SKM-1 (cell line): ENCODE data around the gene RNASEH2A.
A peak's percentile ranks its signal among the peaks of the same experiment; 100 is the strongest.
"Not testable (repeated sequence)": the region's sequence is repeated elsewhere in the genome, so short reads cannot be mapped to it uniquely, and the experiment has no call there.

ENCODE experiments used
- DNase-seq: peaks from one replicate; lab custom pipeline; 2025; ENCODE audit not compliant: unreplicated experiment; lab: John Stamatoyannopoulos, UW

Gene RNASEH2A

DNA sequence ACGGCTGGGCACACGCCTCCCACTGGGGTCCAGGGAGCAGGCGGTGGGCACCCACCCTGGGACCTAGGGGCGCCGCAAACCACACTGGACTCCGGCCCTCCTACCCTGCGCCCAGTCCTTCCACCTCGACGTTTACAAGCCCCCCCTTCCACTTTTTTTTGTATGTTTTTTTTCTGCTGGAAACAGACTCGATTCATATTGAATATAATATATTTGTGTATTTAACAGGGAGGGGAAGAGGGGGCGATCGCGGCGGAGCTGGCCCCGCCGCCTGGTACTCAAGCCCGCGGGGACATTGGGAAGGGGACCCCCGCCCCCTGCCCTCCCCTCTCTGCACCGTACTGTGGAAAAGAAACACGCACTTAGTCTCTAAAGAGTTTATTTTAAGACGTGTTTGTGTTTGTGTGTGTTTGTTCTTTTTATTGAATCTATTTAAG lies 13.5 kb upstream of the RNASEH2A start:
- DNase-seq = no peak

DNA sequence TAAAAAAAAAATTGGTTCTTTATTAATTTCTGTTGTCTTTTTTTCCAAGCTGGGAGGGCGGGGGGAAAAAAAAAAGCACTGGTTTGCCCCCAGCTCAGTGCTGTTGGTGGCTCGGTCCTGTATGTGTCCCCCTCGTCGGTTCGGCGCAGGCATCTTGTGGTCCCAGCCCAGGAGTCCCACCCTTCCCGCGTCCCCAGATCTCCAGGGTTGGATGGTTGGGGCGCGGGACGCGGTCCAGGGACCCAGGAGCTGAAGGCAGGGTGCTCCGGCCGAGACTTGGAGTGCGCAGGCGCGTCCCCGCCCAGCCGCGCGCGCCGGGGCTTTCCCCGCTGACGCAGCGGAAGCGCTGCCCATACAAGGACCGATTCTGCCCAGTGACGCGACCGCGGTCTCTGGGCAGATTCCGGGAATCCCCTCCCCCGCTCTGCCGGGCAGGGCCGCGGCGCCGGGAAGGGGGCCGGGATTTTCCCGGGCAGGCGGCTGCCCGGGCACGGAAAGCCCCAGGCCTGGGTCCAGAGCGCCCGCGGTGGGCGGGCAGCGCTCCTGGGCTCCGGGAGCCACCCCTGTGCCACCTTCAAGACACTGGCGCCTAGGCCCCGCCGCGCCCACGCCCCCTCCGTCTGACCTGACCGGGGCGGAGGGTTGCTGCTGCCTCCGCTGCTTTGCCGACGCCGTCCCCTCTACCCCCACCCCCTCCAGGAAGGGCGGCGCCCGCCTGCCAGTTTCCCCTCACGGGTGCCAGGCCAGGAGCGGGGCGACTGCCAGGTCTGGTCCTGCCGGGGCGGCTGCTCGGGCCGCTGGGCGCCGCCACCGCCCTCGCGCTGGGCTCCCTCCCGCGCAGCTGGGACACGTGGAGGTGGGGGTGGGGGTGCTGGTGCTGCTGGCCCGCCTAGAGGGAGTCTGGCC lies 12.8 kb upstream of the RNASEH2A start:
- DNase-seq = peak; percentile 46

DNA sequence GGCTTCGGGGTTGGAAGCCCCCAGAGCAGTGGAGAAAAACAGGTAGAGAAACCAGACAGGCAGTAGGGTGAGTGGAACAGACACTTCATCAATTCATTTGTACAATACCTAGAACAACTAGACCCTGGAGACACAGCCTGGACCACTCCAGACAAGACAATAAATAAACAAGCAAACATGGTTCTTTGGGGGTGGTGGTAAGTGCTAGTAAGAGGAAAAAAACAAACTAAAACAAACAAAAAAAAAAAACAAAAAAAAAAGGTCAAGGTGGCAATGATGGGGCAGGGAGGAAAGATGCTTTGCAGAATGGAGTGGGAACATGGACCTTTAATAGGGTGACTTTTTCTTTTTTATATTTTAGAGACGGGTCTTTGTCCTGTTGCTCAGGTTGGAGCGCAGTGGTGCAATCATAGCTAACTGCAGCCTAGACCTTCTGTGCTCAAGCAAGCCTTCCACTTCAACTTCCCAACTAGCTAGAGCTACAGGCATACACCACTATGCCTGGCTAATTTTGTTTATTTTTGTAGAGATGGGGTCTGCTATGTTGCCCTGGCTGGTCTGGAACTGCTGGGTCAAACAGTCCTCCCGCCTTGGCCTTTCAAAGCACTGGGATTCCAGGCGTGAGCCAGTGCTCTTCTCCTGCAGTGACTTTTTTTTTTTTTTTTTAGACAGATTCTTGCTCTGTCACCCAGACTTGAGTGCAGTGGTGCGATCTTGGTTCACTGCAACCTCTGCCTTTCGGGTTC lies 12.0 kb upstream of the RNASEH2A start:
- no peak for DNase-seq

DNA sequence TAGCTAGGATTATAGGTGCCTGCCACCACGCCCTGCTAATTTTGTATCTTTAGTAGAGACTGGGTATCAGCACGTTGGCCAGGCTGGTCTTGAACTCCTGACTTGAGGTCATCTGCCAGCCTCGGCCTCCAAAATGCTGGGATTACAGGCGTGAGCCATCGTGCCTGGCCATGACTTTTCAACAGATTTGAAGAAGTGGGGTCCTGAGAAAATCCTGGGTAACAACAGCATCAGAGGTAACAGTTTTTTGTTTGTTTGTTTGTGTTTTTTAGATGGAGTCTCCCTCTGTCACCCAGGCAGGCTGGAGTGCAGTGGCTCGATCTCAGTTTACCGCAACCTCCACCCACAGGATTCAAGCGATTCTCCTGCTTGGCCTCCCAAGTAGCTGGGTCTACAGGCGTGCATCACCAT lies 11.4 kb upstream of the RNASEH2A start:
- no peak for DNase-seq

DNA sequence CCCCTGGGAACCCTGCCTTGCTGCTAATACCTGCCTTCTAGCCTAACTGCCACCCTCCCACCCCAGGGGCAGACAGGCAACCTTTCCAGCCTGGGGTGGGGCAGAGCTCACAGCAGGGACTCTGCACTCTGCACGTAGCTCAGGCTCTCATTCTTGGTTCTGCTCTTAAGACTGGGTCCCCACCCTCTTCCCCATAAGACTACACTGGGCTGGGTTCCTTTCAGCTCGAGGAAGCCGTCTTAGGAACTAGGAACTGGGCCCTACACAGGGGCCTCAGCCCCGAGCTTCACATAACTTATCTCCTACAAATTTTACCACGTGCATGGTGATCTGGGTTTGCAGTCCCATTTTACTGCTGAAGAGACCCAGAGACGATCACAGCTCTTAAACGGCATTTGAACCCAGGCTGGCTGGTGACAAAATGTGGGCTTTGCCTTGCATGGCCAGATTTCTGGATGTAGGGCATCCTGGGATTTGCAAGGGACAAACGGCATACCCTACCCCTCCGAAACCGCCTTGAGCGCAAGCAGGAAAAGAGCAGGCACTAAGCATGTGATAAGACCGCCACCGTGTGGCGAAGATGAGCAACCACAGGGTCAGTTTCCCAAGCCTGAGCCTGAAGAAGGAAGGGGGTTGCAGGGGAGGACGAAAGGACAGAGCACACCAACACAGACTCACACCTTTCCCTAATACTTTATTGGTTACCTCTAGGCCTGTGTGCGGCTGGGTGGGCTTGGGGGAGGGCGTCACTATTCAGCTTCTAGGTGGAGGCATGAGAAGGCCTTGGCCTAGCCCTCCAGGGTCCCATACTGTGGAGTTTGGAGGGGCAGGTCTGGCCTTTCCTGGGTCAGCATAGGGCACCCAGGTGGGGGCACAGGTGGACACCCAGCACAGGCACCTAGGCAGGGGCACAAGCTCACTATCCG lies 10.0 kb upstream of the RNASEH2A start:
- peak; percentile 55 for DNase-seq

DNA sequence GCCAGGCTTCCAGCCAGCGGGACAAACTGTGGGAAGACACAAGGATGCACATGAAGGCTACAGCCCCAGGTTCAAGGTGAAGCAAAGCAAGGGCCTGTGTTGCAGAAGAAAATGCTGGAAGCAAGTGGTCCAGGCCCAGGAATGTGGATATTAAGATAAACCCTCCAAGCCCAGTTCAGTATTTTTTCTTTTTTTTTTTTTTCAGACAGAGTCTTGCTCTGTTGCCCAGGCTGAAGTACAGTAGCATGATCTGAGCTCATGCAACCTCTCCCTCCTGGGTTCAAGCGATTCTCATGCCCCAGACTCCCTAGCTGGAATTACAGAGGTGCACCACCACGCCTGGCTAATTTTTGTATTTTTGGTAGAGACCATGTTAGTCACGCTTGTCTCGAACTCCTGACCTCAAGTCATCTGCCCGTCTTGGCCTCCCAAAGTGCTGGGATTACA lies 9.2 kb upstream of the RNASEH2A start:
- no peak for DNase-seq

DNA sequence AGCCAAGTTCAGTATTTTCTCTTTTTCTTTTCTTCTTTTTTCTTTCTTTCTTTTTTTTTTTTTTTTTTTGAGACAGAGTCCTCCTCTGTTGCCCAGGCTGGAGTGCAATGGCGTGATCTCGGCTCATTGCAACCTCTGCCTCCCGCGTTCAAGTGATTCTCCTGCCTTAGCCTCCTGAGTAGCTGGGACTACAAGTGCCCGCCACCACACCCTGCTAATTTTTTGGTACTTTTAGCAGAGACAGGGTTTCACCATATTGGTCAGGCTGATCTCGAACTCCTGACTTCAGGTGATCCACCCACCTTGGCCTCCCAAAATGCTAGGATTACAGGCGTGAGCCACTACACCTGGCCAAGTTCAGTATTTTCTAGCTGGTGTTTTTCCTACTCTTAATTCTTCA lies 8.8 kb upstream of the RNASEH2A start:
- not testable (repeated sequence) for DNase-seq

DNA sequence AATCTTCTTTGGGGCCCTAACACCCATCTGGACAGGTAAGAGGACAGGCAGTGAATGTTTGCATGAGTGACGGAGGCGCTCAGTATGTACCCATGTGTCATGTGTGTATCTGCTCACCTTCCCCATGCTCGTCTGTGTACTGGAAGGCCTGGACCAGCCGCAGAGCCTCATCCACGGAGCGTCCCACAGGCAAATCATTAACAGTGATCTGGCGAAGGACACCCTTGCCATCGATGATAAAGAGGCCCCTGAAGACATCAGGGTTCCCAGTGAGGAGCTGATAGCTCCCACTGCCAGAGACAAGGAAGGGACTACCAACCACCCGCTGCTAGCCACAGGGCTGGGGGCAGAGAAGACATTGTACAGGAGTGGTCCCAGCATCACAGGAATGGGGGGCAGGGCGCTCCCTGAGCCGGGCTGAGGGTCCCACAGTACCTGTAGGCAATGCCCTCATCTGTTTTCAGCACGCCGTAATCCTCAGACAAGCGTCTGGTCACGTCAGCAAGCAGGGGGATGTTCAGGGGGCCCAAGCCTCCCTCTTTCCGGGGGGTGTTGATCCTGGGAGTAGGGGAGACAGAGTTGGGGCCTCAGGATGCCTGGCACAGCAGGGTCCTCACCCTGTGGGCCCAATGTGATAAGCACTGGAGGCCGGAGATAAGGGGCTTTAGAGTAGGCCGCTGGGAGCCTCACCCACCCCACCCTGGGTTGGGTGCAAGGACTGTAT lies 6.5 kb upstream of the RNASEH2A start:
- DNase-seq = no peak

DNA sequence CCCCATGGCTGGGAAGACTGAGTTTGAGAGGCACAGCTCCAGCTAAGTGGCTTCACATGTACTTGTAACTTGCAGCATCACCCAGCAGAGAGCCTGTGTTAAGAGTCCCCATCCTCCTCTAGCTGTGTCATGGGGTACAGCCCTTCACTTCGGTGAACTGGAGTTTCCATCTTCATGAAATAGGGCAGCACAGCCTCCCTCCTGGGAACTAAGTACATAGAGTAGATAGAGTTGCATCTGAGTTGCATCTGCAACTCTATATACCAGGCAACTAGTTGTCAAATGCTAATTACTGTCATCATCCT lies 6.0 kb upstream of the RNASEH2A start:
- no peak for DNase-seq

DNA sequence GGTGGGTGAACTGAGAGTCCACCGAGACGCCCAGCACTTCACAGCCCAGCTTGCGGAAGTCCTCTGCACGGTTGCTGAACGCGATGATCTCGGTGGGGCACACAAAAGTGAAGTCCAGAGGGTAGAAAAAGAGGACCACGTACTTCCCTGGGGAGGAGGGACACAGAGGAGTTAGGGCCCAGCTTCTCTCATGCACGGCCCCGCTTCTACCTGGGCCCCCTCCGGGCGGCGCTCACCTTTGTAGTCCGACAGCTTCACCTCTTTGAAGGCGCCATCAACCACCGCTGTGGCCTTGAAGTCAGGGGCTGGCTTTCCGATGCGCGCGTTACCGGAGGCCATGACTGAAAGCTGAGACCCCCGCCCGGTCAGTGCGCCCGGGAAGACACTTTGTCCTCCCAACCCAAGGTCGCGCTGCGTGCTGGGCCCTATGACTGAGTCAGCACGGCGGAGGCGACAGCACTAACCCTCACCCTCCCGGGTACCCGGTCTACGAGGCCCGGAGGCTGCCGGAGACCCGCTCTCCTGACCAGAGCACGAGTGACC lies 5.4 kb upstream of the RNASEH2A start:
- no peak for DNase-seq

DNA sequence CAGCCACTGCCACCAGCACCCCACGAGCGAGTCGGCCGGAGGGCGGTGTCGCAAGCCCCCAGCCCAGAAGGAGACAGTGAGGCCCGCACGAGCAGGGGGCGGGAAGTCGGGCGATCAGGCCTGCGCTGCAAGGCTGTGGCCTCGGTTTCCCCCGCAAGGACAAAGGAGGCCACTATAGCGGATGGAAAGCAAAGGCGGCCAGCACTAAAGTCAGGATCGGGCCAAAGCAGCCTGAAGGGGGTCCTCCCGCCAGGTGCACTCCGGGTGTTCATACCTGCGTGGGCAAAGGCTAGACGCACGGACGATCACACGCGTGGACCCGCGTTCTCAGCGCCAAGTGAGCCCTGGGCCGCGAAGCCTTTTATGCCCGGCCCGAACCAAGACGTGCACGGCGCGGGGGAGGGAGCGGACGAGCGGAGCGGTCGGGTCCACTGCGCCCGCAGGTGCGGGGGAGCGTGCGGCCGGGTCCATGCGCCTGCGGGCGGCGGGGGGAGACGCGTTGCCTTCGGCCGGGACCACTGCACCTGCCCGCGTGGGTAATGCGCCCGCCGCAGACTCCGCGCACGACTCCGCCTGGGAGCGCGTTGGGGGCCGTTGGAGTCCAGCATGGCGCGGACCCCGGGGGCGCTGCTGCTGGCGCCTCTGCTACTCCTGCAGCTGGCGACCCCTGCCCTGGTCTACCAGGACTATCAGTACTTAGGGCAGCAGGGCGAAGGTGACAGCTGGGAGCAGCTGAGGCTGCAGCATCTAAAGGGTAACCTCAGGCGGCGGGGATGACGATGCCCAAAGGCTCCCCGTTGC lies 4.7 kb upstream of the RNASEH2A start, which contains the start of the genes PRDX2 and THSD8:
Gene PRDX2, minus strand, starts transcription at position 335 of the 801 bp plus-strand sequence. CDS start 539 bp downstream, outside the sequence.
Gene THSD8, plus strand, starts transcription at position 604 of the 801 bp plus-strand sequence. Its CDS starts 3 bp downstream, at position 607.
- peak; percentile 30 for DNase-seq

DNA sequence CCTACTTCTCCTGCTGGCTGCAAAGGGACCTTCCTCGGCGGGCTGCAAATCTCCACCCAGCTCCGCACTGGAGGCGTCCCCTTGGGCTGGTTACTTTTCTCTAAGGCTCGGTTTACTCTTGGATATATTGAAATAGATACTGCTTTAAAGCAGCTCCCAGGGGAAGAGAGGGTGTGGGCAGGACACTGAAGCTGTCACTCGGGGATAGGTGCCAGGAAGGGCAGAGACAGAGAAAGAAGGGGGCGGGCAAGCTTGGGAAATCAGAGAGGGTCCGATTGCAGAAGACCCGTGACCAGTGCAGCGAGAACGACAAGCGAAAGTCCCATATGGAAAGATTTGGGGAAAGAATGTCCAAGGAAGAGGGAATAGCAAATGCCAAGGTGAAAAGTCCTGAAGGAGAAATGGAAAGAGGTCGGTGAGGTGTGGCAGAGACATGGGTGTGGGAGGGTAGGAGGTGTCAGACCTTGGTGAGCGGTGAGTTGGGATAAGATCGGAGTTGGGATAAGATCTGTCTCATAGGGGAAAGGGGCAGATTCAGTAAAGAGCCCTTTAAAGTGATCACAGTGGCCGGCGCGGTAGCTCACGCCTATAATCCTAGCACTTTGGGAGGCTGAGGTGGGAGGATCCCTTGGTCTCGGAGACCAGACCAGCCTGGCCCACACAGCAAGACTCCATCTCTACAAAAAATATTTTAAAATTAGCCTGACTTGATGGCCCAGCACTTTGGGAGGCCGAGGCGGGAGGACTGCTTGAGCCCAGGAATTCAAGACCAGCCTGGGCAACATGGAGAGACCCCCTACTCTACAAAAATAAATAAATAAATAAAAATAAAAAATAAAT lies 3.9 kb upstream of the RNASEH2A start:
- no peak for DNase-seq

DNA sequence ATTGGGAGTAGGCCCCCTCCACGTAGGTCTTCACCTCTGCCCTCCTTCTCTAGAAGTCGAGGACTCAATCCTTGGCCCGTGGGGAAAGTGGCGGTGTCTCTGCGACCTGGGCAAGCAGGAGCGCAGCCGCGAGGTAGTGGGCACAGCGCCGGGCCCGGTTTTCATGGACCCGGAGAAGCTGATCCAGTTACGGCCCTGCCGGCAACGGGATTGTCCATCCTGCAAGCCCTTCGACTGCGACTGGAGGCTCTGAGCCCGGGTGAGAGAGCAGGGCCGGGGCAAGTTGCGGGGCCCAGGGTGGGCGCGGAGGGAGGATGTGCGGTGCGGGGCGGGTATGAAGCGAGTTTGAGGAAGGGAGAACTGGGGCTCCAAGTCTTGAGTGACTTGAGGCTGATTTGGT lies 2.3 kb upstream of the RNASEH2A start:
- no peak for DNase-seq

DNA sequence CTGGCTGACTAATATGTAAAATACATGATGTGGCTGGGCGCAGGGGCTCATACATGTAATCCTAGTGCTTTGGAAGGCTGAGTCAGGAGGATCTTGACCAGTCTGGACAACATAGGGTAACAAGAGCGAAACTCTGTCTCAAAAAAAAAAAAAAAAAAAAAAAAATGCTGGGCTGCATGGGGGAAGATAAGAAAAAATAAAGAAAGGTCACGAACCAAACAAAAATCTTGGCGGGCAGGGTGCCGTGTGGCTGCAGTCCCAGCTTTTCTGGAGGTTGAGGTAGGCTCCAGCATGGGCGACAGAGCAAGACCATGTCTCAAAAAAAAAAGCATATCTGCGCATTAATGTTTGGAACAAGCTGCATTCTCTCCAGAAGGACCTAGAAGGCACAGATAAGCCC lies 8.7 kb downstream of the RNASEH2A start:
- DNase-seq = no peak

DNA sequence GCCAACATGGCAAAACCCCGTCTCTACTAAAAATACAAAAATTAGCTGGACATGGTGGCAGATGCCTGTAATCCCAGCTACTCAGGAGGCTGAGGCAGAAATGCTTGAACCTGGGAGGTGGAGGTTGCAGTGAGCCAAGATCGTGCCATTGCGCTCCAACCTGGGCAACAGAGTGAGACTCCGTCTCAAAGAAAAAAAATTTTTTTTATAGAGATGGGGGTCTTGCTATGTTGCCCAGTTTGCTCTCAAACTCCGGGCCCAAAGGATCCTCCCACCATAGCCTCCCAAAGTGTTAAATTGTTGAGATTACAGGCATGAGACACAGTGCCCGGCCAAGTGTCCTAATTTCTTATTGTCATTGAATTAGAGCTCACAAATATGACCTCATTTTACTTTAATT lies 10.8 kb downstream of the RNASEH2A start:
- DNase-seq = not testable (repeated sequence)

DNA sequence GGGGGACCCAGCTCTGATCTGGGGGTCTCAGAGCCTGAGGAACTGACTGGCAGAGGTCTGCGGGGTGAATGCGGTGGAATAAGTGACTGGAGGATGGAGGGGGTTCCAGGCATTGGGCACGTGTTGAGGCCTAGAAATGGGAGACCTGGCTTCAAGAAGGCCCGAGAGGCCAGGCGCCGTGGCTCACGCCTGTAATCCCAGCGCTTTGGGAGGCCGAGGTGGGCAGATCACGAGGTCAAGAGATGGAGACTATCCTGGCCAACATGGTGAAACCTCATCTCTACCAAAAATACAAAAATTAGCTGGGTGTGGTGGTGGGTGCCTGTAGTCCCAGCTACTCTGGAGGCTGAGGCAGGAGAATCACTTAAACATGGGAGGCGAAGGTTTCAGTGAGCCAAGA lies 11.4 kb downstream of the RNASEH2A start:
- not testable (repeated sequence) for DNase-seq

DNA sequence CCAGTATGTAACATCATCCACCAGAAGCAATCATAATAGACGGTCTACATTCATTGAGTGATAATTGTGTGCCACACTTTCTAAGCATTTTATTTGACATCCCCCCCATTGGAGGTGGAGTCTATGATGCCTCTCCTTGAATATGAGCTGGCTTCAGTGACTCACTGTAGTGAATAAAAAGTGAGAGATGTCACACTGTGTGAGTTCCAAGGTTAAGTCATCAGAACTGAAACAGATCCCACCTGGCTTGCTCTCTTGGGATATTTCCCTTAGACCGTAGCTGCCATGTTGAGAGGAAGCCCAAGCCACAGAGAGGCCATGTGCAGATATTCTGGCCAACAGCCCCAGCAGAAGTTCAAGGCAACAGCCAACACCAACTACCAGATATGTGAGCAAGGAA lies 15.4 kb downstream of the RNASEH2A start:
- no peak for DNase-seq
